H1 (cell line): ENCODE results near the gene TAF11L13. TPM values are rescaled to one million over a fixed set of nuclear protein-coding genes. Genes with fewer than 3 reads are reported as not detected.

Source experiments
- CTCF ChIA-PET: fragments of 300-600 bp; sonication (Branson Sonifier 250); formaldehyde crosslinking; loops from one replicate; lab custom pipeline; 2021; ENCODE audit not compliant: partially characterized antibody; lab: Charles Lee
- POLR2A ChIA-PET: fragments of 300-600 bp; sonication (Branson Sonifier 250); formaldehyde crosslinking; loops from one replicate; lab custom pipeline; 2021; ENCODE audit warnings: inconsistent platforms; ENCODE audit not compliant: partially characterized antibody; lab: Charles Lee
- DNase-seq, 2 experiments: peaks; one replicate each; pipeline versions ENCODE4 v3.0.0 to v3.0.0-alpha.2; 2010 to 2022; ENCODE audit warnings: low spot score in 2 of 2, low read depth in 1 of 2, mixed read lengths in 1 of 2
- FAIRE-seq: peaks from 2 replicates; lab custom pipeline; 2011; peaks lifted over from hg19 to GRCh38; lab: Jason Lieb, UNC
- H2AFZ ChIP-seq: 2 replicates; pipeline ENCODE4 v1.8.1; 2012; ENCODE audit warnings: low read length, inconsistent platforms
- H2AK5ac ChIP-seq: 2 replicates; pipeline ENCODE4 v1.6.1; 2013; ENCODE audit warnings: low read depth, low read length
- H2BK120ac ChIP-seq: replicated peaks from 2 replicates; pipeline ENCODE3; 2013; ENCODE audit warnings: low read depth, low read length, inconsistent platforms
- H2BK12ac ChIP-seq: 2 replicates; pipeline ENCODE4 v1.6.1; 2013; ENCODE audit warnings: low read depth, low read length
- H2BK15ac ChIP-seq: 2 replicates; pipeline ENCODE4 v1.6.1; 2013; ENCODE audit warnings: low read length
- H2BK20ac ChIP-seq: 2 replicates; pipeline ENCODE4 v1.6.1; 2013; ENCODE audit warnings: low read length
- H2BK5ac ChIP-seq: 2 replicates; pipeline ENCODE4 v1.6.1; 2013; ENCODE audit warnings: low read depth, low read length
- H3K14ac ChIP-seq: 2 replicates; pipeline ENCODE4 v1.6.1; 2013; ENCODE audit warnings: inconsistent platforms; ENCODE audit not compliant: insufficient read length
- H3K18ac ChIP-seq: 2 replicates; pipeline ENCODE4 v1.6.1; 2013; ENCODE audit warnings: low read length; ENCODE audit errors: extremely low read depth
- H3K23ac ChIP-seq: 2 replicates; pipeline ENCODE4 v1.6.1; 2013; ENCODE audit warnings: inconsistent platforms; ENCODE audit not compliant: insufficient read length
- H3K23me2 ChIP-seq: 2 replicates; pipeline ENCODE4 v1.6.1; 2013; ENCODE audit warnings: low read depth, low read length
- H3K27ac ChIP-seq: 2 replicates; pipeline ENCODE4 v1.6.1; 2011; ENCODE audit warnings: low read depth, low read length, inconsistent platforms
- H3K27me3 ChIP-seq, 4 experiments: replicated peaks in 1 of 4; 1 replicate in 1 of 4; 2 replicates in 3 of 4; pipeline versions ENCODE4 v1.6.1 to v1.8.1; 2011 to 2013; ENCODE audit warnings: low read length in 3 of 4, mild to moderate bottlenecking in 3 of 4, inconsistent platforms in 2 of 4, mixed read lengths in 2 of 4, moderate library complexity in 1 of 4; ENCODE audit not compliant: control insufficient read depth in 3 of 4, insufficient read depth in 3 of 4; ENCODE audit errors: extremely low read depth in 1 of 4
- H3K36me3 ChIP-seq, 4 experiments: 2 replicates each; pipeline versions ENCODE4 v1.6.1 to v1.8.1; 2011 to 2013; ENCODE audit warnings: mild to moderate bottlenecking in 4 of 4, low read length in 3 of 4, moderate library complexity in 2 of 4, control low read depth in 1 of 4, inconsistent platforms in 1 of 4; ENCODE audit not compliant: insufficient read depth in 4 of 4, control insufficient read depth in 2 of 4
- H3K4ac ChIP-seq: replicated peaks from 2 replicates; pipeline ENCODE3; 2013; ENCODE audit warnings: low read length, low read depth, mixed read lengths, inconsistent platforms; ENCODE audit not compliant: insufficient read length
- H3K4me1 ChIP-seq, 4 experiments: replicated peaks in 1 of 4; 1 replicate in 1 of 4; 2 replicates in 3 of 4; pipeline versions ENCODE4 v1.6.1 to v1.8.1; 2011 to 2013; ENCODE audit warnings: low read length in 3 of 4, inconsistent platforms in 2 of 4, mixed read lengths in 1 of 4; ENCODE audit not compliant: insufficient read depth in 4 of 4, control insufficient read depth in 3 of 4
- H3K4me2 ChIP-seq, 2 experiments: 2 replicates each; pipeline versions ENCODE4 v1.6.1 to v1.8.1; 2011 to 2013; ENCODE audit warnings: low read depth in 2 of 2, low read length in 2 of 2, control low read depth in 1 of 2, inconsistent platforms in 1 of 2, mild to moderate bottlenecking in 1 of 2; ENCODE audit not compliant: insufficient read depth in 1 of 2
- H3K4me3 ChIP-seq, 4 experiments: fragments of 200-600, 300-600 bp in 1 of 4; sonication (generic), shearing (Covaris generic), sonication (Bioruptor Twin) in 1 of 4; 2 replicates each; pipeline versions ENCODE4 v1.5.1 to v1.8.1; 2011 to 2016; ENCODE audit warnings: low read length in 4 of 4, low read depth in 3 of 4, control low read depth in 2 of 4, inconsistent platforms in 2 of 4, mild to moderate bottlenecking in 2 of 4, mixed read lengths in 1 of 4, moderate library complexity in 1 of 4; ENCODE audit not compliant: insufficient read depth in 2 of 4; ENCODE audit errors: extremely low read depth in 1 of 4
- H3K56ac ChIP-seq: replicated peaks from 2 replicates; pipeline ENCODE3; 2013; ENCODE audit warnings: low read depth, mild to moderate bottlenecking, mixed read lengths, low read length, inconsistent platforms; ENCODE audit not compliant: insufficient read length
- H3K79me1 ChIP-seq: 2 replicates; pipeline ENCODE4 v1.6.1; 2013; ENCODE audit warnings: low read depth, low read length, control low read depth
- H3K79me2 ChIP-seq, 2 experiments: 2 replicates each; pipeline versions ENCODE4 v1.6.1 to v1.8.1; 2012 to 2013; ENCODE audit warnings: low read length in 2 of 2, mild to moderate bottlenecking in 2 of 2, inconsistent platforms in 1 of 2; ENCODE audit not compliant: insufficient read depth in 2 of 2, control insufficient read depth in 1 of 2
- H3K9ac ChIP-seq, 4 experiments: replicated peaks in 1 of 4; 1 replicate in 1 of 4; 2 replicates in 3 of 4; pipeline versions ENCODE4 v1.6.1 to v1.8.1; 2011 to 2013; ENCODE audit warnings: low read depth in 3 of 4, low read length in 3 of 4, control low read depth in 2 of 4, mild to moderate bottlenecking in 2 of 4, moderate library complexity in 2 of 4, inconsistent platforms in 1 of 4; ENCODE audit errors: extremely low read depth in 1 of 4
- H3K9me3 ChIP-seq, 2 experiments: 2 replicates each; pipeline versions ENCODE4 v1.6.1 to v1.8.1; 2012 to 2013; ENCODE audit warnings: mild to moderate bottlenecking in 2 of 2, moderate library complexity in 2 of 2, control low read depth in 1 of 2, inconsistent platforms in 1 of 2, low read depth in 1 of 2, low read length in 1 of 2, mixed read lengths in 1 of 2; ENCODE audit not compliant: insufficient read depth in 2 of 2
- H4K20me1 ChIP-seq, 2 experiments: replicated peaks in 1 of 2; 2 replicates each; pipeline versions ENCODE3 to v1.8.1; 2011 to 2013; ENCODE audit warnings: inconsistent platforms in 2 of 2, low read length in 2 of 2, mild to moderate bottlenecking in 1 of 2; ENCODE audit not compliant: insufficient read depth in 2 of 2, control insufficient read depth in 1 of 2
- H4K5ac ChIP-seq: 2 replicates; pipeline ENCODE4 v1.6.1; 2013; ENCODE audit warnings: low read length, low read depth, mixed read lengths, inconsistent platforms; ENCODE audit not compliant: insufficient read length
- H4K8ac ChIP-seq: 2 replicates; pipeline ENCODE4 v1.8.0; 2013; ENCODE audit warnings: mild to moderate bottlenecking, moderate library complexity, low read length, inconsistent platforms; ENCODE audit not compliant: insufficient read depth; ENCODE audit errors: extremely low read depth
- H4K91ac ChIP-seq: replicated peaks from 2 replicates; pipeline ENCODE3; 2013; ENCODE audit warnings: low read length, mixed read lengths, inconsistent platforms; ENCODE audit not compliant: insufficient read length
- ASH2L ChIP-seq: fragments of 200-600, 300-600 bp; sonication (generic); IDR thresholded peaks from one replicate; pipeline ENCODE4 v1.7.1; 2017; ENCODE audit warnings: low read length
- BRCA1 ChIP-seq: IDR thresholded peaks from 2 replicates; pipeline ENCODE4 v1.6.1; 2012; ENCODE audit warnings: low read depth, low read length, improper control_type of control experiment
- CTCF ChIP-seq, 3 experiments: IDR thresholded peaks; 1 replicate in 2 of 3; 2 replicates in 1 of 3; pipeline versions ENCODE4 v1.5.1 to v1.6.1; 2011; ENCODE audit warnings: low read length in 3 of 3, mild to moderate bottlenecking in 3 of 3, inconsistent platforms in 2 of 3, low read depth in 1 of 3, moderate library complexity in 1 of 3; ENCODE audit not compliant: insufficient read depth in 1 of 3; ENCODE audit errors: control extremely low read depth in 1 of 3
- KDM5A ChIP-seq: fragments of 200-600 bp; IDR thresholded peaks from 2 replicates; pipeline ENCODE4 v1.7.1; 2012; ENCODE audit warnings: mild to moderate bottlenecking, low read length, inconsistent platforms, mixed read lengths
- MAX ChIP-seq: IDR thresholded peaks from 2 replicates; pipeline ENCODE4 v1.6.1; 2012; ENCODE audit warnings: inconsistent platforms
- NANOG ChIP-seq: IDR thresholded peaks from 2 replicates; pipeline ENCODE4 v1.6.1; 2011; ENCODE audit warnings: low read length, low read depth, mild to moderate bottlenecking, inconsistent platforms; ENCODE audit not compliant: insufficient read depth, poor library complexity, severe bottlenecking
- RAD21 ChIP-seq, 2 experiments: IDR thresholded peaks in 1 of 2; conservative IDR thresholded peaks in 1 of 2; 2 replicates each; pipeline ENCODE4 v1.6.1; 2011; ENCODE audit warnings: low read depth in 2 of 2, low read length in 2 of 2, improper control_type of control experiment in 1 of 2, inconsistent platforms in 1 of 2, mild to moderate bottlenecking in 1 of 2, moderate library complexity in 1 of 2
- RXRA ChIP-seq: IDR thresholded peaks from 2 replicates; pipeline ENCODE4 v1.6.1; 2011; ENCODE audit warnings: low read depth, mild to moderate bottlenecking, low read length, moderate library complexity; ENCODE audit not compliant: insufficient read depth
- TAF7 ChIP-seq: optimal IDR thresholded peaks from 2 replicates; pipeline ENCODE3; 2011; ENCODE audit warnings: low read depth, mild to moderate bottlenecking, inconsistent platforms, low read length, moderate library complexity, borderline replicate concordance
- TCF12 ChIP-seq: IDR thresholded peaks from 2 replicates; pipeline ENCODE4 v1.6.1; 2011; ENCODE audit warnings: low read depth, mild to moderate bottlenecking, low read length
- ZNF274 ChIP-seq: IDR thresholded peaks from 2 replicates; pipeline ENCODE4 v1.7.0; 2012; ENCODE audit warnings: low read length, borderline replicate concordance; ENCODE audit errors: extremely low read depth
- WGBS, 2 experiments: shearing (Covaris generic) in 1 of 2; methylation state at CpG; one replicate each; pipeline versions ENCODE4 v1.1.6 to v1.1.7; 2013 to 2015; ENCODE audit warnings: low lambda C conversion rate in 2 of 2, mixed read lengths in 2 of 2, inconsistent platforms in 1 of 2, low coverage in 1 of 2, missing lambda C conversion rate in 1 of 2; ENCODE audit not compliant: insufficient replicate concordance in 2 of 2, insufficient coverage in 1 of 2, insufficient read length in 1 of 2; ENCODE audit errors: extremely low coverage in 1 of 2, missing lambda C conversion rate in 1 of 2; 5-methylcytosine and 5-hydroxymethylcytosine counted together
- polyA plus RNA-seq, 7 experiments: library from polyadenylated mRNA; depleted of rRNA in 3 of 7; stranded (reverse) in 5 of 7; unstranded in 2 of 7; fragments of >200 nt in 5 of 7; fragments of 200-250 nt in 2 of 7; gene quantifications; 1 replicate in 5 of 7; 2 replicates in 1 of 7; 4 replicates in 1 of 7; pipeline versions ENCODE4 v1.2.1 to v1.2.3, GENCODE V29; 2011 to 2013; ENCODE audit warnings: missing spikeins in 2 of 7, mixed read lengths in 2 of 7
- total RNA-seq: library from RNA; stranded (reverse); fragmentation: NEBNext Ultra II Directional; extraction: Animal tissue kit (Norgen Biotek cat#: 25700); gene quantifications from 2 replicates; pipeline ENCODE4 v1.2.1, GENCODE V29; 2021

The TAF11L13 gene
- total and polyA plus RNA-seq, 2 of the 8 experiments (the other 6 are each of a cell fraction or from before 2014, with no cell fraction given), result not detected

- DNase-seq, result peak; percentile 13 to 84
These were observed 11.3 kb upstream of the TAF11L13 start for GRCh38 chr5:17620627-17621026.

More at GRCh38 chr5:17620627-17621026, 11.3 kb upstream of the TAF11L13 start:
- ChIA-PET CTCF (interaction anchor here (0.8 to 1.8 kb wide), 9 partner anchors 8 to 258 kb away, joined by 3 to 5 read pairs (median 4); no protein-coding TSS in a partner anchor), POLR2A (no interaction called here)
- H2AK5ac ChIP-seq, result no peak overlapping the region
- TF ChIP-seq MAX, result peak; percentile 49; the same call in 1 of the 2 replicates
- no peak for TF ChIP-seq BRCA1
- 0 out of 2 replicates have a peak, but pooled peaks have one; percentile 25 for TF ChIP-seq TCF12
- no peak for TF ChIP-seq KDM5A
- no peak for TF ChIP-seq RXRA
- peak; percentile 68 to 74 (median 69) for TF ChIP-seq CTCF (IDR thresholded peaks at IDR 0.05; ENCODE audit: control extremely low read depth in 1 of 3, insufficient read depth in 1 of 3, low read depth in 1 of 3, low read length in 3 of 3)
- peak; percentile 28 for TF ChIP-seq NANOG
- no peak for TF ChIP-seq ZNF274
- TF ChIP-seq ASH2L, result no peak
- no peak for TF ChIP-seq TAF7
- TF ChIP-seq RAD21 (IDR thresholded peaks at IDR 0.05 in 1 of 2, conservative IDR thresholded peaks at IDR 0.05 in 1 of 2; ENCODE audit: low read depth in 2 of 2, low read length in 2 of 2), result peak; percentile 60 to 69
- H3K4me2 ChIP-seq, result no peak overlapping the region
- no peak overlapping the region for H3K4me3 ChIP-seq
- no peaks in the 10 kb centered on the region for H3K4me1 ChIP-seq
- H2BK5ac ChIP-seq, result no peak overlapping the region
- no peak overlapping the region for H2BK20ac ChIP-seq
- no peak overlapping the region for H4K91ac ChIP-seq
- no peak overlapping the region for H3K18ac ChIP-seq
- no peaks in the 10 kb centered on the region for H3K36me3 ChIP-seq
- no peak overlapping the region for H3K4ac ChIP-seq
- H3K79me1 ChIP-seq, result no peaks in the 10 kb centered on the region
- FAIRE-seq, result no peak
- H3K23me2 ChIP-seq, result no peaks in the 10 kb centered on the region
- no peak overlapping the region for H2BK120ac ChIP-seq
- H3K27ac ChIP-seq, result no peak overlapping the region
- H3K9me3 ChIP-seq, result no peaks in the 10 kb centered on the region
- no peaks in the 10 kb centered on the region for H3K27me3 ChIP-seq
- WGBS, 2 experiments, result 73% methylated on average over 17 of the region's 17 CpGs; no CpG with 5 or more reads in 1 of the 2 experiments
- no peak overlapping the region for H2BK12ac ChIP-seq
- no peak overlapping the region for H2AFZ ChIP-seq
- no peaks in the 10 kb centered on the region for H4K20me1 ChIP-seq
- no peak overlapping the region for H4K5ac ChIP-seq
- H4K8ac ChIP-seq, result peak overlapping the region; percentile 9; the same call in 1 of the 2 replicates
- H3K79me2 ChIP-seq, result no peaks in the 10 kb centered on the region
- H2BK15ac ChIP-seq, result no peak overlapping the region
- H3K56ac ChIP-seq, result no peak overlapping the region
- H3K23ac ChIP-seq, result no peak overlapping the region
- no peak overlapping the region for H3K14ac ChIP-seq
- H3K9ac ChIP-seq, result no peak overlapping the region
